A673 (cell line): Measurements from ENCODE around the gene ZMIZ2.

Source experiments
- EZH2 ChIP-seq: fragments of 200-600 bp; sonication (generic); IDR thresholded peaks from 2 replicates; pipeline ENCODE4 v1.6.1; 2017; ENCODE audit warnings: borderline replicate concordance, low read depth, mild to moderate bottlenecking, mixed read lengths, antibody characterized with exemption, low read length; ENCODE audit not compliant: poor library complexity, severe bottlenecking
- TF ChIP-seq, protein P1 (sequence below): fragments of 300-800, 200-600 bp; sonication (generic); conservative IDR thresholded peaks from 2 replicates; pipeline ENCODE4 v1.5.1; 2017; ENCODE audit warnings: low read depth, mild to moderate bottlenecking, antibody characterized with exemption, low read length, moderate library complexity, mixed read lengths

DNA sequence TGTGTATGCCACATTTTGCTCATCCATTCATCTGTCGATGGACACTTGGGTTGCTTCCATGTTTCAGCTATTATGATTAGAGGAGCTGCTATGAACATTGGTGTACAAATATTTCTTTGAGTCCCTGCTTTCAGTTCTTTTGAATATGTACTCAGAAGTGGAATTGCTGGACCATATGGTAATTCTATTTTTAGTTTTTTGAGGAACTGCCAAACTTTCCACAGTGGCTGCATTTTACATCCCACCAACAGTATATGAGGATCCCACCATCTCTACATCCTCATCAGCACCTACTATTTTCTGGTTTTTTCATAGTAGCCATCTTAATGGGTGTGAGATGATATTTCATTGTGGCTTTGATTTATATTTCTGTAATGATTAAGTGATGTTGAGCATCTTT, 44.7 kb upstream of the ZMIZ2 start:
- TF ChIP-seq, protein P1, sequence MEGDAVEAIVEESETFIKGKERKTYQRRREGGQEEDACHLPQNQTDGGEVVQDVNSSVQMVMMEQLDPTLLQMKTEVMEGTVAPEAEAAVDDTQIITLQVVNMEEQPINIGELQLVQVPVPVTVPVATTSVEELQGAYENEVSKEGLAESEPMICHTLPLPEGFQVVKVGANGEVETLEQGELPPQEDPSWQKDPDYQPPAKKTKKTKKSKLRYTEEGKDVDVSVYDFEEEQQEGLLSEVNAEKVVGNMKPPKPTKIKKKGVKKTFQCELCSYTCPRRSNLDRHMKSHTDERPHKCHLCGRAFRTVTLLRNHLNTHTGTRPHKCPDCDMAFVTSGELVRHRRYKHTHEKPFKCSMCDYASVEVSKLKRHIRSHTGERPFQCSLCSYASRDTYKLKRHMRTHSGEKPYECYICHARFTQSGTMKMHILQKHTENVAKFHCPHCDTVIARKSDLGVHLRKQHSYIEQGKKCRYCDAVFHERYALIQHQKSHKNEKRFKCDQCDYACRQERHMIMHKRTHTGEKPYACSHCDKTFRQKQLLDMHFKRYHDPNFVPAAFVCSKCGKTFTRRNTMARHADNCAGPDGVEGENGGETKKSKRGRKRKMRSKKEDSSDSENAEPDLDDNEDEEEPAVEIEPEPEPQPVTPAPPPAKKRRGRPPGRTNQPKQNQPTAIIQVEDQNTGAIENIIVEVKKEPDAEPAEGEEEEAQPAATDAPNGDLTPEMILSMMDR: no peak
- TF ChIP-seq EZH2: no peak
